ENCODE results near the gene STK32A. TPM values are rescaled to one million over a fixed set of nuclear protein-coding genes. Genes with fewer than 3 reads are reported as not detected.

The STK32A gene
- total RNA-seq, 1 donor, result not detected

GRCh38 chr5:147384346-147385193 is 149.7 kb downstream of the STK32A start:
- Histone ChIP-seq H3K9me3 (ENCODE audit: low read depth, low read length) (no peaks in the 10 kb centered on the region), H3K27me3 (ENCODE audit: insufficient read depth, low read length) (no peaks in the 10 kb centered on the region), H3K4me1 (ENCODE audit: insufficient read depth, low read length) (no peaks in the 10 kb centered on the region), H3K4me3 (ENCODE audit: low read length) (no peak overlapping the region)

- H3K4me1 ChIP-seq (ENCODE audit: insufficient read depth, low read length), result no peaks in the 10 kb centered on the region
- no peaks in the 10 kb centered on the region for H3K9me3 ChIP-seq (ENCODE audit: low read depth, low read length)
- H3K4me3 ChIP-seq (ENCODE audit: low read length), result no peak overlapping the region
- H3K27me3 ChIP-seq (ENCODE audit: insufficient read depth, low read length), result no peaks in the 10 kb centered on the region
Observed at GRCh38 chr5:147387109-147387508, 152.3 kb downstream of the STK32A start.

GRCh38 chr5:147388184-147389108 is 153.6 kb downstream of the STK32A start:
- Histone ChIP-seq H3K4me3 (ENCODE audit: low read length) (no peak overlapping the region), H3K4me1 (ENCODE audit: insufficient read depth, low read length) (no peaks in the 10 kb centered on the region), H3K9me3 (ENCODE audit: low read depth, low read length) (no peaks in the 10 kb centered on the region), H3K27me3 (ENCODE audit: insufficient read depth, low read length) (no peaks in the 10 kb centered on the region)

- Histone ChIP-seq H3K4me1 (ENCODE audit: insufficient read depth, low read length) (no peaks in the 10 kb centered on the region), H3K27me3 (ENCODE audit: insufficient read depth, low read length) (no peaks in the 10 kb centered on the region), H3K4me3 (ENCODE audit: low read length) (no peak overlapping the region), H3K9me3 (ENCODE audit: low read depth, low read length) (no peaks in the 10 kb centered on the region)
Observed at GRCh38 chr5:147390654-147391225, 155.9 kb downstream of the STK32A start.

GRCh38 chr5:147391781-147392180 is 157.0 kb downstream of the STK32A start:
- Histone ChIP-seq H3K4me1 (ENCODE audit: insufficient read depth, low read length) (no peaks in the 10 kb centered on the region), H3K27me3 (ENCODE audit: insufficient read depth, low read length) (no peaks in the 10 kb centered on the region), H3K4me3 (ENCODE audit: low read length) (no peak overlapping the region), H3K9me3 (ENCODE audit: low read depth, low read length) (no peaks in the 10 kb centered on the region)

GRCh38 chr5:147393874-147394672 is 159.2 kb downstream of the STK32A start:
- Histone ChIP-seq H3K27me3 (ENCODE audit: insufficient read depth, low read length) (no peaks in the 10 kb centered on the region), H3K4me3 (ENCODE audit: low read length) (no peak overlapping the region), H3K9me3 (ENCODE audit: low read depth, low read length) (no peaks in the 10 kb centered on the region), H3K4me1 (ENCODE audit: insufficient read depth, low read length) (no peaks in the 10 kb centered on the region)

GRCh38 chr5:147396070-147396823 is 161.4 kb downstream of the STK32A start:
- Histone ChIP-seq H3K4me3 (ENCODE audit: low read length) (no peak overlapping the region), H3K4me1 (ENCODE audit: insufficient read depth, low read length) (no peaks in the 10 kb centered on the region), H3K27me3 (ENCODE audit: insufficient read depth, low read length) (no peaks in the 10 kb centered on the region), H3K9me3 (ENCODE audit: low read depth, low read length) (no peaks in the 10 kb centered on the region)

GRCh38 chr5:147397616-147398015 is 162.8 kb downstream of the STK32A start:
- Histone ChIP-seq H3K4me1 (ENCODE audit: insufficient read depth, low read length) (no peaks in the 10 kb centered on the region), H3K9me3 (ENCODE audit: low read depth, low read length) (no peaks in the 10 kb centered on the region), H3K4me3 (ENCODE audit: low read length) (no peak overlapping the region), H3K27me3 (ENCODE audit: insufficient read depth, low read length) (no peaks in the 10 kb centered on the region)

GRCh38 chr5:147398860-147399259 is 164.0 kb downstream of the STK32A start:
- no peaks in the 10 kb centered on the region for H3K9me3 ChIP-seq (ENCODE audit: low read depth, low read length)
- H3K4me3 ChIP-seq (ENCODE audit: low read length), result no peak overlapping the region
- H3K4me1 ChIP-seq (ENCODE audit: insufficient read depth, low read length), result peaks cover 5% of the 10 kb centered on the region
- no peaks in the 10 kb centered on the region for H3K27me3 ChIP-seq (ENCODE audit: insufficient read depth, low read length)

- Histone ChIP-seq H3K4me3 (ENCODE audit: low read length) (no peak overlapping the region), H3K27me3 (ENCODE audit: insufficient read depth, low read length) (no peaks in the 10 kb centered on the region), H3K9me3 (ENCODE audit: low read depth, low read length) (no peaks in the 10 kb centered on the region), H3K4me1 (ENCODE audit: insufficient read depth, low read length) (peaks cover 12% of the 10 kb centered on the region)
Observed at GRCh38 chr5:147400126-147400809, 165.4 kb downstream of the STK32A start.

GRCh38 chr5:147400881-147401280 is 166.1 kb downstream of the STK32A start:
- no peak overlapping the region for H3K4me3 ChIP-seq (ENCODE audit: low read length)
- no peaks in the 10 kb centered on the region for H3K9me3 ChIP-seq (ENCODE audit: low read depth, low read length)
- peaks cover 12% of the 10 kb centered on the region for H3K4me1 ChIP-seq (ENCODE audit: insufficient read depth, low read length)
- no peaks in the 10 kb centered on the region for H3K27me3 ChIP-seq (ENCODE audit: insufficient read depth, low read length)

GRCh38 chr5:147403651-147404640 is 169.1 kb downstream of the STK32A start:
- Histone ChIP-seq H3K4me3 (ENCODE audit: low read length) (no peak overlapping the region), H3K9me3 (ENCODE audit: low read depth, low read length) (no peaks in the 10 kb centered on the region), H3K27me3 (ENCODE audit: insufficient read depth, low read length) (no peaks in the 10 kb centered on the region), H3K4me1 (ENCODE audit: insufficient read depth, low read length) (peaks cover 12% of the 10 kb centered on the region)
